Measurements from ENCODE around the gene TYRO3.

Gene TYRO3

GRCh38 chr15:41605566-41605965, 46.6 kb downstream of the TYRO3 start:
- DNase-seq (ENCODE audit: low spot score), result no peak
- no peak for TF ChIP-seq CTCF (IDR thresholded peaks at IDR 0.05)
- Histone ChIP-seq H3K4me3 (no peak overlapping the region), H3K27ac (no peak overlapping the region)

GRCh38 chr15:41606997-41607396, 48.0 kb downstream of the TYRO3 start:
- no peak for TF ChIP-seq CTCF (IDR thresholded peaks at IDR 0.05)
- no peak overlapping the region for H3K4me3 ChIP-seq
- no peak for DNase-seq (ENCODE audit: low spot score)
- no peak overlapping the region for H3K27ac ChIP-seq

- DNase-seq (ENCODE audit: low spot score), result no peak
- no peak for TF ChIP-seq CTCF (IDR thresholded peaks at IDR 0.05)
- H3K27ac ChIP-seq, result no peak overlapping the region
- H3K4me3 ChIP-seq, result no peak overlapping the region
Observed at GRCh38 chr15:41609123-41609522, 50.1 kb downstream of the TYRO3 start.

- no peak for DNase-seq (ENCODE audit: low spot score)
- TF ChIP-seq CTCF (IDR thresholded peaks at IDR 0.05), result no peak
- no peak overlapping the region for H3K27ac ChIP-seq
- no peak overlapping the region for H3K4me3 ChIP-seq
Observed at GRCh38 chr15:41610048-41610447, 51.0 kb downstream of the TYRO3 start.

GRCh38 chr15:41620536-41621199, 61.7 kb downstream of the TYRO3 start:
- no peak for DNase-seq (ENCODE audit: low spot score)

GRCh38 chr15:41621200-41622193, 62.5 kb downstream of the TYRO3 start:
- no peak for TF ChIP-seq CTCF (IDR thresholded peaks at IDR 0.05)
- peak overlapping the region; percentile 66 to 82 for H3K27ac ChIP-seq

More at GRCh38 chr15:41620536-41621199, 61.7 kb downstream of the TYRO3 start:
- peak overlapping the region; percentile 66 to 82 for H3K27ac ChIP-seq
- peak overlapping the region; percentile 72 for H3K4me3 ChIP-seq
- TF ChIP-seq CTCF (IDR thresholded peaks at IDR 0.05), result no peak

More at GRCh38 chr15:41621200-41622193, 62.5 kb downstream of the TYRO3 start:
- peak; percentile 88 for DNase-seq (ENCODE audit: low spot score)
- peak overlapping the region; percentile 72 for H3K4me3 ChIP-seq
